HuH-7.5 (cell line): ENCODE measurements around the gene ZCCHC3.
"Not testable (repeated sequence)": the region's sequence is repeated elsewhere in the genome, so short reads cannot be mapped to it uniquely, and the experiment has no call there.

ENCODE experiments used
- DNase-seq: peaks from one replicate; pipeline ENCODE4 v3.0.0; 2011; ENCODE audit warnings: low spot score

ZCCHC3 gene

DNA sequence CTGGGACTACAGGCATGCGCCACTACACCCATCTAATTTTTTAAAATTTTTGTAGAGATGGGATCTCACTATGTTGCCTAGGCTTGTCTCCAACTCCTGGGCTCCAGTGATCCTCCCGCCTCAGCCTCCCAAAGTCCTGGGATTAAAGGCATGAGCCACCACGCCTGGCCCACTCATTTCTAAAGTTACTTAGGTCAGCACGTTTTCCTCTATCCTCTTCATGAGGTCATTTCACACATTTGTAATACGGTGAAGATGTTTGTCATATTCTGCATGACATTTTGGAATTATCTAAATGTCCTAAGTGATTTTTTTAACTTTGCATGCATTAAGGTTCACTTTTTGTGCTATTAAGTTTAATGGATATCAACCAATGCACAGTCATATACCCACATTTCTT lies 16.0 kb downstream of the ZCCHC3 start:
- no peak for DNase-seq

DNA sequence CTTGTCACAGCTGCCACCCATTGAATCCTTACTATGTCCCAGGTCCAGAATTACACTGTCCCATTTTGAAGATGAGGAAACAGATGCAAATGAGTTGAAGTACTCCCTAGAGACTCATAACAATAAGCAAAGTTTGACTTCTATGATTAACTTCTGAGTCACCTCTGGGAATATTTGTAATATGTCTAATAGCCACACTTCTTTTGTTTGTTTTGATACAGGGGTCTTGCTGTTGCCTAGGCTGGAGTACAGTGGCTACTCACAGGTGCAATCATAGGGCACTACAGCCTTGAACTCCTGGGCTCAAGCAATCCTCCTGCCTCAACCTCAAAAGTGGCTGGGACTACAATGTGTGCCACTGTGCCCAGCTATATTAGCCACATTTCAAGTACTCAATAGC lies 16.6 kb downstream of the ZCCHC3 start:
- DNase-seq: no peak

DNA sequence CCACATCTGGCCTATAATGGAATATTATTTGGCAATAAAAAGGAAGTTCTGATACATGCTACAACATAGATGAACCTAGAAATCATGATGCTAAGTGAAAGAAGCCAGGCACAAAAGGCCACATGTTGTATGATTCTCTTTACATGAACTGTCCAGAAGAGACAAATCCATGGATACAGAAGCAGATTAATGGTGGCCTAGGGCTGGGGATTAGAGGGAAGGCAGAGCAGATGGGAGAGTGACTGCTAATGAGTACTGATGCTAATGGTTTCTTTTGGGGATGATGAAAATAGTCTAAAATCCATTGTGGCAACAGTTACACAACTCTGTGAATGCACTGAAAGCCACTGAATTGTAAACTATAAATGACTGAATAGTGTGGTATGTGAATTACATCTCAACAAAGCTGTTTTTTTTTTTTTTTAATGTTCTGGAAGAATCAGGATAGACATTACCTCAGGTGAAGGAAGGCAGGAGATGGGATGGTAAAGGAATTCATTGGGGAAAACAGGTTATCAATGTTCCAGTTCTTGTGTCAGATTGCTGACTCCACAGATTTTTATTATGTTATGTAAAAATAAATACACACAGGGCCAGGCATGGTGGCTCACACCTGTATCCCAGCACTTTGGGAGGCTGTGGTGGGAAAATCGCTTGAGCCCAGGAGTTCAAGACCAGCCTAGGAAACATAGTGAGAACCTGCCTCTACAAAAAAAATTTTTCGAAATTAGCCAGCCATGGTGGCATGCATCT lies 19.1 kb downstream of the ZCCHC3 start:
- no peak for DNase-seq

DNA sequence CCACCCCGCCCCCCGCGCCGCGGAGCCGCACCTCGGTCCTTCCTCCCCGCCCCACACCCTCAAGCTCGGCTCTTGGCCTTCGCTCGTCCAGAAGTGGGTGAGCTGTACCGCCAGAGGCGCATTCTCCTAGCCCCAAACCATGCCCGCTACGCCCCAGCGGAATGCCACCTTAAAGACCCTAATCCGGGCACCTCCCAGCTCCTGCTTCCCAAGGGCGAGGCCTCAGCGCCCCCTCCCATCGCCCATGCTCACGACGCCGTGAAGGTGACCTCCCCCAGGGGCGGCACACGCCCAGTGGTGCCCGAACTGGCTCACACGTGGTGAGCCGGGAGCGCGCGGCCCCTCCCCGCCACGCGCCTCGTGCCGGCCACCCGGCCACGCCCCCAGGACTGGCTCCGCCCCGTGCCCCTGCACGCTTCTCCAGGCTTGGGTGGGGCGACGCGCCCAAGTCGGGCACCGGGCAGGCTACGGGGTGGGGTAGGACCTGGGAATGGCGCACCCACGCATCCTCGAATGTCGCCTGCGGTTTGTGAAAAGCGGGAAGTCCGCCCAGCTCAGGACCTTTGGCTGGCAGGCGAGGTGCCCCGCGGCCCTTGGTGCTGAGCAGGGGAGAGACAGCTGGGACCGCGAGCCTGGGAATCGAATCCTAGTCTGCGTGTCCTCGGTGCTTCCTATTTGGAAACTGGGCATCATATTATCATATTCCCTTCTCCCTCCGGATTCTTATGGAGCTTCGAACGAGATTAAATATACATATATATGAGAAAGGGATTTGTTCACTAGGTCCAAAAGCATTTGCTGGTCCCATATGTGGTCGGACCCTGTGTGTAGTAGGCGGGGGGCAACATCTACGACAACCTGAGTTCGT lies 27.0 kb downstream of the ZCCHC3 start:
- DNase-seq: peak; percentile 92

DNA sequence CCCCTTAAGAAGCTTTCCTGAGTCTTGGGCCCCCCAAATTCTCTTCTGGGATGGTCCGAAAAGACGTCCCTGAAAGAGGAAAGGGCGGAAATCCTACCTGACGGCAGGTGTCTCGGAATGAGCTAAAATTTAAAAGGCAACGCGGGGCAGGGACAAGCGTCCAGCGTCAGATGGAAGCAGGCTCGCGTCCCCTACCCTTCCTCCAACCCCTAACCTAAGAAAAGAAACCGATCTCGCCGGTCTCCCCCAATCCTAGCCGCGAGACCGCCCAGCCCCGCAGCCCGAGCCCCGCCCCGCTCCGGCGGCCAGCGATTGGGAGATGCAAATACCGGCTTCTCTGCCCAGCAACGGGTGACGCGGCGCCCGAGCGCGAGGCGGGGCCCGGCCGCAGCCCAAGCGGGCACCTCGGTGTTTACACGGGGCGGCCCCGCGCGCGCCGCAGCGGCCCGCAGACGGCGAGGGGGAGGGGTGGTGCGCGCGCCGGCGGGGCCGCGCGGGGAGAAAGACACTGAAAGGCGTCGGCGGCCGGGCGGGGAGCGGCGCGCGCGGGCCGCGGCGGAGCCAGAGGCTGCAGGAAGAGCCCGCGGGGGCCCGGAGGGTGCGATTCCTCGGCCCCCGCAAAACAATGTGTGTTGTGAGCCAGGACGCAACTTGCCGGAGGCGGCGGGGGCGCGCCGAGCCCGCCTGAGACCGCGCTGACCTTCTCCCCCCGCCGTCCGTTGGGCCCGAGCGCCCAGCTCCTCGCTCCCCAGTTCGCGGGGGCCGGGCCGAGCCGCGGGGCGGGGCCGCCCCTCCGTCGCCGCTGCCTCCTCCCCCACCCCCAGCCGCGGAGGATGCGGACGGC lies 27.9 kb downstream of the ZCCHC3 start, which contains the start of gene SOX12:
Gene SOX12 (plus strand): TSS at position 508 of the 844 bp plus-strand sequence. CDS start 373 bp downstream, outside the sequence.
- peak; percentile 92 for DNase-seq

DNA sequence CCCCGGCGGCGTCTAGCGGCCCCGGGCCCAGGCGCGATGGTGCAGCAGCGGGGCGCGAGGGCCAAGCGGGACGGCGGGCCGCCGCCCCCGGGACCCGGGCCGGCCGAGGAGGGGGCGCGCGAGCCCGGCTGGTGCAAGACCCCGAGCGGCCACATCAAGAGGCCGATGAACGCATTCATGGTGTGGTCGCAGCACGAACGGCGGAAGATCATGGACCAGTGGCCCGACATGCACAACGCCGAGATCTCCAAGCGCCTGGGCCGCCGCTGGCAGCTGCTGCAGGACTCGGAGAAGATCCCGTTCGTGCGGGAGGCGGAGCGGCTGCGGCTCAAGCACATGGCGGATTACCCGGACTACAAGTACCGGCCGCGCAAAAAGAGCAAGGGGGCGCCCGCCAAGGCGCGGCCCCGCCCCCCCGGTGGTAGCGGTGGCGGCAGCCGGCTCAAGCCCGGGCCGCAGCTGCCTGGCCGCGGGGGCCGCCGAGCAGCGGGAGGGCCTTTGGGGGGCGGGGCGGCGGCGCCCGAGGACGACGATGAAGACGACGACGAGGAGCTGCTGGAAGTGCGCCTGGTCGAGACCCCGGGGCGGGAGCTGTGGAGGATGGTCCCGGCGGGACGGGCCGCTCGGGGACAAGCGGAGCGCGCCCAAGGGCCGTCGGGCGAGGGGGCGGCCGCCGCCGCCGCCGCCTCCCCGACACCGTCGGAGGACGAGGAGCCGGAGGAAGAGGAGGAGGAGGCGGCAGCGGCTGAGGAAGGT lies 28.7 kb downstream of the ZCCHC3 start:
- DNase-seq: peak; percentile 54

DNA sequence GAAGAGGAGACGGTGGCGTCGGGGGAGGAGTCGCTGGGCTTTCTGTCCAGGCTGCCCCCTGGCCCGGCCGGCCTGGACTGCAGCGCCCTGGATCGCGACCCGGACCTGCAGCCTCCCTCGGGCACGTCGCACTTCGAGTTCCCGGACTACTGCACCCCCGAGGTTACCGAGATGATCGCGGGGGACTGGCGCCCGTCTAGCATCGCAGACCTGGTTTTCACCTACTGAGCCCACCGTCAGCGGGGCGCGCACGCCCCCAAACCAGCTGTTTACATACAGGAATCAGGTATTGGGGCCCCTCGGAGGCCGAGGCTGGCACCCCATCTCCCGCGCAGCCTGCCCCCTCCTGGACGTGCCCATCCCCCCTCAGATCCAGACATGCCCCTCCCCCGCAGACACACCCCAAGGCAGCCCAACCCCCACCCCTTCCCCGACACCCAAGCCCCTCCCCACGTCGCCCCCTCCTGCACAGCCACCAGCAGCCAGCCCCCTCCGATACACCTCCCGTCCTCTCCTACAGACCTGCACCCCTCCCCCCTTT lies 29.3 kb downstream of the ZCCHC3 start:
- no peak for DNase-seq

DNA sequence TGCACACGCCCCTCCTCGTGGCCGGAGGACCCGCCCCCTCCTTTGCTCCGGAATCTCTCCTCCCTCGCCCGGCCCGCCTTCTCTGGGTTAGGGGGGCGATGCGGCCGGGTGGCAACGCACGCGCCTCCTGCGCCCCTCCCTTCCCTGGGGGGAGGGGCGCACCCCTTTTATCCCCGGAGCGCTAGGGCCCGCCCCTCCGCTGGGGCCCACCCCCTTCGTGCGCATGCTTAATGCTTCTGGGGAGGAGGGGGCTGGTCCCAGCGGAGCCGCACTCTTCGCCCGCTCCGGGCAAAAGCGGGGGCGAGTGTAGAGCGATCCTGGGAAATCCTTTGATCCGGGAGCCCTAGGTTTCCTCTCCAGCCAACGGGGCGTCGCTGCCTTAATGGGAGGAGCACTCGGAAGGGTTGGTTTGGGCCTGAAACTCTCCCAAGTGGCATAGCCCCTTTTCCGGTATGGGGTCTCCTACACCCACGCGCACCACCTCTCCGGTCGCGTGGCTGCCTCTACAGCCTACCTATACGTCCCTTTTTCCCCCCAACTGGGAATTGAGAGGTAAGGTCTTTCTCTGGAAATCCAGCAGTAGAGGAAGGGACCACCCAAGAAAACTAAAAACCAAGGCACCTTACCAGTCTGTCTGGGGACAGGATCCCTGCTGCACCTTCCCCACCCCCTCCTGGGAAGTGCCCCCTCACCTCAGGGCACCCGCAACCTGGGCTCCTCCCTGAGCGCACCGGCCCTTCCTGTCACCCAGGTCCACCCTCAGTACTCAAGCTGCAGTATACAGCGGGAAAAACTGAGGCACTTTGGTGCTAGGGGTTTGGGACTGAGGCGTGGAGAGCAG lies 30.0 kb downstream of the ZCCHC3 start:
- DNase-seq: peak; percentile 87

DNA sequence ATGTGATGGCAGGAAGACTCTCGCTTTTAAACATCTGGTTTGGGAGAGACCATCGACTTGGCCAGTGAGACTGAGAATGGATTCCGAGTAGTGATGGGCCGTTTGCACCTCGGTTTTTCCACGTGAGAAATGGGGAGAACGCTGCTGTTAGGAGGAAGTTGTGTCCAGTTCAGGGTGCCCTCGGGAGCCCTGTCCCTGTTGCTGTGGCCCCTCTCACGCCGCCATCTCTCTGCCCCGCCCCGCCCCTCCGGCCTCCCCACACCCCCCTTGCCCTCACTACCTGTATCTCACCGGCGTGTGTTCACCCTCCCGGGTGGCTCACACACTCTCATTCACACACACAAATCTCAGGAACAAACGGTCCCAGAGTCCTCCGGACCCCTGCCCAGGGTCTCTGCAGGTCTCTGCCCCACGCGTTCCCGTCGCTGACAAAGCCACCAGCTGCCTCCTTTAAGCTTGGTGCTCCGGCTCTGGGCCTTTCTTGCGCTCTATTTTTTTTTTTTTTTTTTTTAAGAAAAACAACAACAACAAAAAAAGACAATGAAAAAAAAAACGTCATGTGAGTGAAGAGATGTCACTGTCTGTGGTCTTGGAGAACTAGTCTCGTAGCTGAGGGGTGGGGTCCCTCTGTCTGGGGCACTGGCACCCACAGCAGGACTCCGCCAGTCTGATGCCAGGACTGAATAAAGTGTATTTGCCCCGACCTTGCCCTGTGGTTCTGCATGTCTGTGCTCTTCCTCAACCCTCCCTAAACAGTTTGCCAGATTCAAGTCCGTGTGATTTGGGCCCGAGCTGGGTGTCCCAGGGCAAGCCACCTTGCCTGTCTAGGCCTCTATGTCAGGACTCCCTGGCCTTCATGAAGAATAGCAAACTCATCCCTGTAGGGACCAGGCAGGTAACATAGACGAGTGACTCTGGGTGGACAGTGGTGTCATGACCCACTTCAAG lies 30.9 kb downstream of the ZCCHC3 start:
- no peak for DNase-seq

DNA sequence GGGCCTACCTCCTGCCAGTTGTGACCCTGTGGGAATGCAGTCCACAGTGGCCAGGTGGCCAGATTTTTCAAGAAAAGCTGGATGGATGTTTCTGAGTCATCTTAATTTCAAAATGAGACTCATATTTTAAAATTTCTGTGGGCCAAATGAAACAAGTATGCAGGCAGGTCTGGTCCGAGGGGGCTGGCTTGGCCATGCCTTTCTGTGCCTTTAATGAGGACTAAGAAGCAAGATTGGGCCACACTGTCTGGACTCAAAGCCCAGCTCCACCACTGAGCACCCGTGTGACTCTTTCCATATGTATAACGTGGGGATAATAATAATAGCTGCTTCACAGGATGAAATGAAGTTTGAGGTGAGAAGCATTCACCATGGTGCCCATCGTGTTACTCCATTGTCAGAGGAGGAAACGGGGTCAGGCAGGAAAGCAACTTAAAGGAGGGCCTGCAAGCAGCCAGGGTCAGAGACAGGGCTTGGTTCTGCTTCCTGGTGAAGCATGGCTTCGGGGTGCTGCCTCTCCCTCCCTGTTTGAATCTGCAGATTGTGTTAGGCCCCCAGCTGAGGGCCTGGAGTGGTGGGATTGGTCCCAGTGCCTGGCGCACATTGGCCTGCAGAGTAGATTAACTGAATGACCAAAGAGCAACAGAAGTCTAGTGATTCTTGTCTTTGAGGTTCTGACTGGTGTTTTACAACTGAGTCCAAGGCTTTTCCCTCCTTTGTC lies 31.8 kb downstream of the ZCCHC3 start:
- no peak for DNase-seq

DNA sequence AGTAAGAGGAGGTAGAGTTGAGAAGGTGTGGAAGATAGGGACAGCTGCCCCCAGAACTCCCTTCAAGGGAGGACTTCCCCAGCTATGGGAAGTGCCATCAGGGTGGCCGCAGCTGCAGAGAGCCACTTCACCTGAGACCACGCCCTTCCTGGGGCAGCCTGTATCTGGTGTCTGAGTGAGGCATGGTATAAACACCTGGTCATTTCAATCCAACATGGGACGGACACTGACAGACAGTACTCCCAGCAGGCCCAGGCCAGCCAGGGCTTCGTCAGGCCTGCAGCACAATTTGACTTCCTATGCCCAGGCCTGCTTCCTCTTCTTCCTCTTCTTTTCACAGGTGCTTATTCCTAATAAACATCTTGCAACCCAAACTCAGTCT lies 32.5 kb downstream of the ZCCHC3 start:
- no peak for DNase-seq

DNA sequence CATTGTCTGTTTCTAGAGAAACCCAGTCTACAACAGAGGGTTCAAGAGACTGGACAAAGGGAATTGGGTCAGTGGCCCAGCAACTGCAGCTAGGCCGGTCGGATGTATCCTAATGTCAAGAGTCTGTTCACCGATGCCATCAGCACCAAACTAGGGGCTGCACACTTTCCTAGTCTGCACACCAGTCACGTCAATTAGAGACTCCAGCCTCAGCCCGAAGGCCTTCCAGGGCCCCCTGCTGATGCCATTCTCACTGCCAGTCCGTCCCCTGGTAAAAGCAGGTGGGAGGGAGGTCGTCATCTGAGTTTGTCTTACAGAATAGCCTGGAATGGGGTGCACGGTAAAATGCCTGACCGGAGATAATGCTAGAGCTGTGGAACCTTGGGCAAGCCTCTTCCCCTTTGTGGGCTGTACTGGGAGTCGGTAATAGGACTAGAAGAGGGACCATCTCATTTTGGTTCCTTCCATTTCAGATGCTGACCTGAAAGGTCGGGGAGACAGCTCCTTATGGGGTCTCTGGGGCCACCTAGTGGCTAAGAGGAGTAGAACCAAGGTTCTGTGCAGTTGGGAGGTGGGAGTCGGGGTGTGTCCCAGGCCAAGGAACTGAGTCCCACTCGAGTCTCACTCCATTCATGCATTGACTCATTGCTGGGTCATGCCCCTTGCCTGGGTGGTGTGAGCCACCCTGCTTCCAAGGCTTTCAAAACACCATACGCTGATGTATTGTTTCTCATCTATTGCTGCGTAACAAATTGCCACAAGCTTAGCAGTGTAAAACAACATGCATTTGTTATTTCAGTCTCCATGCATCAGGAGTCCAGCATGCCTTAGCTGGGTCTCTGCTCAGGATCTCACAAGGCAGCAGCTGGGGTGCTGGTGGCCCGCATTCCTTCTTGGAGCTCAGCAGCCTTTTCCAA lies 33.1 kb downstream of the ZCCHC3 start:
- peak; percentile 60 for DNase-seq

DNA sequence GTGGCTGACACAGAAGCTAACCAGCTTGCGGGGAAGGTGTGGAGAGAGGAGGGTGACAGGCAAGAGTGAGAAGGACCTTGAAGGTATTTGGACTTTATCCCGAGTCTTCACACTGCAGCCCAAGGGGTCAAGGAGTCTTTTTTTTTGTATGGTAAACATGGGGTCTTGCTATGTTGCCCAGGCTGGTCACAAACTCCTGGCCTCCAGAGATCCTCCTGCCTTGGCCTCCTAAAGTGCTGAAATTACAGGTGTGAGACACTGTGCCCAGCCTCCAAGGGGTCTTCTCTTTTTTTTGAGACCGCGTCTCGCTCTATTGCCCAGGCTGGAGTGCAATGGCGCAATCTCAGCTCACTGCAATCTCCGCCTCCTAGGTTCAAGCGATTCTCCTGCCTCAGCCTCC lies 37.2 kb downstream of the ZCCHC3 start:
- DNase-seq: no peak

DNA sequence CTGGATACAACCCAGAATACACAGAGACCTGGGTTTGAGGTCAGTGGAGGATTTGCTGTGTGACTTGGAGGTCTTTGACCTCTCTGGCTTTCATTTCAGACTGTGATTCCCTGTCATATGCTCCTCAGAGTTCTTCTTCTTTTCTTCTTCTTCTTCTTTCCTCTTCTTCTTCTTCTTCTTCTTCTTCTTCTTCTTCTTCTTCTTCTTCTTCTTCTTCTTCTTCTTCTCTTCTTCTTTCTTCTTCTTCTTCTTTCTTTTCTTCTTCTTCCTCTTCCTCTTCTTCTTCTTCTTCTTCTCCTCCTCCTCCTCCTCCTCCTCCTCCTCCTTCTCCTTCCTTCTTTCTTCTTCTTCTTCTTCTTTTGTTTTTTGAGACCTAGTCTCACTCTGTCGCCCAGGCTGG lies 38.7 kb downstream of the ZCCHC3 start:
- DNase-seq: not testable (repeated sequence)

DNA sequence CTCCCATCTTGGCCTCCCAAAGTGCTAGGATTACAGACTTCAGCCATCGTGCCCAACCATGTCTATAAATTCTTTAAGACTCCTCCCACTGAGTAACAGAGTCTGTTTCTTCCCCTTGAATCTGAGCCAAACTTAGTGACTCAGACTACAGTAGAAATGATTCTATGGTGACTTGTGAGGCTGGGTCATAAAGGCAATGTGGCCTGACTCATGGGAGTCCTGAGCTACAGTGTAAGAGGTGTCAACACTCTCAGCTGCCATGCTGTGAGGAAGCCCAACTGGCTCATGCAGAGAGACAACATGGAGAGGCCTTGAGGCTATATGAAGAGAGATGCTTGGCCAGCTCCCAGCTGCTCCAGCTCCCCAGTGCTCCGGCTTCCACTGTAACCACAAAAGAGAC lies 44.3 kb downstream of the ZCCHC3 start:
- DNase-seq: no peak

DNA sequence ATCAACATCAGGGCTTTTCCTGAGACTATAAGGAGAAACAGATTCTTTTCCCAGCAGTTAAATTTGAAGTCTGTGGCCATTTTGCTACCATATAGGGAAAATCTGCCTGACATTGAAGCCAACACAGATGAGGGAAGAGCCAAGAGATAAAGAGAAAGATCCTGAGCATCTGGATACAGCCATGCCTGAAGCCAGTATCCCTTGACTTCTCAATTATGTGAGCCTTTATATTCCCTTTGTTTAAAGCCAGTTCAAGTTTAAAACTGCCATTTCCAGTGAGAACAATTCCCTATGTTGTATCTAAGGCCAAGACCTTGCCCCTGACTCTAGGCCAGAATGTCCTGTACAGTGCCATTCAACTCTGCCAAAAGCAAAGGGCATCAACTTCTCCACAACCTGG lies 45.7 kb downstream of the ZCCHC3 start:
- DNase-seq: no peak

DNA sequence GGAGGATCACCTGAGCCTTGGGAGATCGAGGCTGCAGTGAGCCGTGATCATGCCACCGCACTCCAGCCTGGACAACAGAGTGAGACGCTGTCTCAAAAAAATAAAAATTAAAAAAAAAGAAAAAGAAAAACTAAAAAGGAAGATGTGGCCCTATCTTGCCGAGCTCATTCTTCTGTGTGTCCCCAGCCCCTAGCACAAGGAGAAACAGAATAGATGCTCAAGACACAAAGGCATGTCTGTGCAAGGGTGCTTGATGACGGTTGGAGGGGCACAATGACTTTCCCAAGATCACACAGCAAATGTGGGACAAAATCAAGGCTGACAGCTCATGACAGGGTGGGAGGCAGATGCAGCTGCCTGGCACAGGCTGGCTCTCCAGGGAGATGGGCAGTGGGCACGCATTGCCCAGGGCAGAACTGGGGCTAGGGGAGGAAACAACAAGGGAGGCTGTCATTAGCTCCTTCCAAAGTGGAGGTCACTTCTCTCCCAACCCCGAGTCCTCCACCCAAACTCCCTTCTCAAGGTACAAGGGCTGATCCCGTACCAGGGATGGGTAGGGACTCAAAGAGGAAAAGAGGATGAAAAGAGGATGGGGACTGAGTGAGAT lies 48.8 kb downstream of the ZCCHC3 start:
- no peak for DNase-seq
